SK-N-SH (cell line): ENCODE data around the gene ZCCHC2. TPM values are rescaled to one million over a fixed set of nuclear protein-coding genes. Genes with fewer than 3 reads are reported as not detected.

Experiments used
- CTCF ChIA-PET: fragments of 300-600, 350-600 bp; formaldehyde crosslinking; extraction: SDS; loops from one replicate; lab custom pipeline; 2021; lab: Yijun Ruan, JAX
- POLR2A ChIA-PET: fragments of 350-600 bp; sonication (Branson Sonifier 250); formaldehyde crosslinking; extraction: SDS; loops from one replicate; lab custom pipeline; 2020; ENCODE audit warnings: antibody characterized with exemption, inconsistent platforms; lab: Yijun Ruan, JAX
- DNase-seq: peaks from one replicate; pipeline ENCODE4 v3.0.0; 2012
- H2AFZ ChIP-seq: fragments of 200-600 bp; sonication (generic); 2 replicates; pipeline ENCODE4 v1.8.1; 2016; ENCODE audit warnings: antibody characterized with exemption, mild to moderate bottlenecking, low read depth
- H3F3A ChIP-seq: fragments of 200-600 bp; sonication (generic); replicated peaks from 2 replicates; pipeline ENCODE3; 2016; ENCODE audit warnings: antibody characterized with exemption, mild to moderate bottlenecking; ENCODE audit not compliant: insufficient read depth
- H3K27ac ChIP-seq, 2 experiments: fragments of 200-500 bp in 1 of 2; fragments of 200-600 bp in 1 of 2; sonication (Bioruptor generic) in 1 of 2; sonication (generic), shearing (Covaris generic) in 1 of 2; 2 replicates each; pipeline versions ENCODE4 v1.5.1 to v1.6.1; 2014 to 2016; ENCODE audit warnings: low read depth in 2 of 2, inconsistent platforms in 1 of 2, low read length in 1 of 2, mild to moderate bottlenecking in 1 of 2, mixed read lengths in 1 of 2
- H3K27me3 ChIP-seq: fragments of 200-600 bp; sonication (generic), shearing (Covaris generic); 2 replicates; pipeline ENCODE4 v1.6.1; 2016; ENCODE audit warnings: mixed run types; ENCODE audit not compliant: insufficient read depth
- H3K36me3 ChIP-seq, 2 experiments: fragments of 200-500 bp in 1 of 2; fragments of 200-600 bp in 1 of 2; sonication (Bioruptor generic) in 1 of 2; sonication (generic) in 1 of 2; replicated peaks in 1 of 2; 2 replicates each; pipeline versions ENCODE3 to v1.5.1; 2014 to 2016; ENCODE audit warnings: low read length in 1 of 2, mild to moderate bottlenecking in 1 of 2; ENCODE audit not compliant: insufficient read depth in 2 of 2, control insufficient read depth in 1 of 2
- H3K4me1 ChIP-seq, 2 experiments: fragments of 200-500 bp in 1 of 2; fragments of 200-600 bp in 1 of 2; sonication (Bioruptor generic) in 1 of 2; sonication (generic), shearing (Covaris generic) in 1 of 2; 2 replicates each; pipeline versions ENCODE4 v1.5.1 to v1.6.1; 2014 to 2016; ENCODE audit warnings: low read depth in 1 of 2, low read length in 1 of 2, mixed run types in 1 of 2; ENCODE audit not compliant: insufficient read depth in 2 of 2, control insufficient read depth in 1 of 2
- H3K4me2 ChIP-seq: fragments of 200-600 bp; sonication (generic), shearing (Covaris generic); 2 replicates; pipeline ENCODE4 v1.6.1; 2017; ENCODE audit warnings: mixed run types
- H3K4me3 ChIP-seq, 2 experiments: fragments of 200-500 bp in 1 of 2; fragments of 200-600 bp in 1 of 2; sonication (Bioruptor generic) in 1 of 2; sonication (generic), shearing (Covaris generic) in 1 of 2; 2 replicates each; pipeline versions ENCODE4 v1.5.1 to v1.8.1; 2014 to 2016; ENCODE audit warnings: low read depth in 2 of 2, inconsistent platforms in 1 of 2, low read length in 1 of 2, mild to moderate bottlenecking in 1 of 2, mixed read lengths in 1 of 2, moderate library complexity in 1 of 2
- H3K79me2 ChIP-seq: fragments of 200-600 bp; sonication (generic); 2 replicates; pipeline ENCODE4 v1.8.1; 2017; ENCODE audit warnings: mild to moderate bottlenecking; ENCODE audit not compliant: insufficient read depth
- H3K9ac ChIP-seq: fragments of 200-600 bp; sonication (generic); 2 replicates; pipeline ENCODE4 v1.6.1; 2017; ENCODE audit warnings: mixed run types
- H3K9me2 ChIP-seq: fragments of 200-600 bp; sonication (generic); 2 replicates; pipeline ENCODE4 v1.6.1; 2017; ENCODE audit warnings: mixed run types
- H3K9me3 ChIP-seq: fragments of 200-600 bp; sonication (generic); 2 replicates; pipeline ENCODE4 v1.6.1; 2017; ENCODE audit warnings: mixed run types, mild to moderate bottlenecking, moderate library complexity
- H4K20me1 ChIP-seq: fragments of 200-600 bp; sonication (generic); 2 replicates; pipeline ENCODE4 v1.6.1; 2017; ENCODE audit warnings: mild to moderate bottlenecking, mixed run types; ENCODE audit not compliant: insufficient read depth
- FOSL2 ChIP-seq: IDR thresholded peaks from 2 replicates; pipeline ENCODE4 v1.4.0; 2012; ENCODE audit warnings: low read depth, mild to moderate bottlenecking, moderate library complexity, borderline replicate concordance
- FOXJ3 ChIP-seq: sonication (generic); formaldehyde crosslinking; IDR thresholded peaks from 2 replicates; pipeline ENCODE4 v1.5.1; 2020; ENCODE audit warnings: mild to moderate bottlenecking, missing genetic modification reagents
- GATA2 ChIP-seq: sonication (generic); formaldehyde crosslinking; IDR thresholded peaks from 2 replicates; pipeline ENCODE4 v1.5.0; 2020; ENCODE audit warnings: mild to moderate bottlenecking, missing genetic modification reagents
- MXI1 ChIP-seq: IDR thresholded peaks from 2 replicates; pipeline ENCODE4 v1.6.1; 2012; ENCODE audit warnings: mild to moderate bottlenecking, low read depth, low read length, improper control_type of control experiment
- NRF1 ChIP-seq: IDR thresholded peaks from 2 replicates; pipeline ENCODE4 v1.6.1; 2012; ENCODE audit warnings: low read depth, mild to moderate bottlenecking, low read length
- POLR2AphosphoS5 ChIP-seq: IDR thresholded peaks from 2 replicates; pipeline ENCODE4 v1.6.1; 2012; ENCODE audit warnings: low read depth, low read length
- REST ChIP-seq: IDR thresholded peaks from 2 replicates; pipeline ENCODE4 v1.6.1; 2012; ENCODE audit warnings: mild to moderate bottlenecking, low read depth, low read length, moderate library complexity
- TCF12 ChIP-seq: IDR thresholded peaks from 2 replicates; pipeline ENCODE4 v1.4.0; 2012
- TEAD4 ChIP-seq: IDR thresholded peaks from 2 replicates; pipeline ENCODE4 v1.4.0; 2012; ENCODE audit warnings: mild to moderate bottlenecking, borderline replicate concordance; ENCODE audit not compliant: insufficient read depth
- WGBS: methylation state at CpG from one replicate; pipeline ENCODE4 v1.1.6; 2017; ENCODE audit warnings: low lambda C conversion rate; 5-methylcytosine and 5-hydroxymethylcytosine counted together
- polyA plus RNA-seq, 3 experiments: library from polyadenylated mRNA; depleted of rRNA; stranded (reverse); fragments of >200 nt; gene quantifications; 2 replicates each; pipeline ENCODE4 v1.2.3, GENCODE V29; 2012
- TF ChIP-seq, protein P1 (sequence below): IDR thresholded peaks from 2 replicates; pipeline ENCODE4 v1.4.0; 2012; ENCODE audit warnings: low read depth
- TF ChIP-seq, protein P2 (sequence below): IDR thresholded peaks from 2 replicates; pipeline ENCODE4; 2012
- TF ChIP-seq, protein P3 (sequence below): fragments of 150-350 bp; IDR thresholded peaks from 2 replicates; pipeline ENCODE4 v1.6.1; 2016; ENCODE audit warnings: mild to moderate bottlenecking, low read depth, low read length

The ZCCHC2 gene
- polyA plus RNA-seq, 1 of the 3 experiments (the other 2 are of a cell fraction), result 7.3 TPM

- H4K20me1 ChIP-seq, result no peaks in the 10 kb centered on the region
- H3K9me2 ChIP-seq, result no peaks in the 10 kb centered on the region
- H3K9me3 ChIP-seq, result no peaks in the 10 kb centered on the region
- H3K4me3 ChIP-seq, result no peak overlapping the region
- TF ChIP-seq TCF12, result no peak
- TF ChIP-seq, protein P1, sequence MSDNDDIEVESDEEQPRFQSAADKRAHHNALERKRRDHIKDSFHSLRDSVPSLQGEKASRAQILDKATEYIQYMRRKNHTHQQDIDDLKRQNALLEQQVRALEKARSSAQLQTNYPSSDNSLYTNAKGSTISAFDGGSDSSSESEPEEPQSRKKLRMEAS, result no peak
- no peak for TF ChIP-seq TEAD4
- TF ChIP-seq REST, result no peak
- no peak for TF ChIP-seq GATA2
- TF ChIP-seq FOXJ3 (CRISPR knock-in tag), result no peak
- TF ChIP-seq POLR2AphosphoS5, result no peak
- TF ChIP-seq, protein P2, sequence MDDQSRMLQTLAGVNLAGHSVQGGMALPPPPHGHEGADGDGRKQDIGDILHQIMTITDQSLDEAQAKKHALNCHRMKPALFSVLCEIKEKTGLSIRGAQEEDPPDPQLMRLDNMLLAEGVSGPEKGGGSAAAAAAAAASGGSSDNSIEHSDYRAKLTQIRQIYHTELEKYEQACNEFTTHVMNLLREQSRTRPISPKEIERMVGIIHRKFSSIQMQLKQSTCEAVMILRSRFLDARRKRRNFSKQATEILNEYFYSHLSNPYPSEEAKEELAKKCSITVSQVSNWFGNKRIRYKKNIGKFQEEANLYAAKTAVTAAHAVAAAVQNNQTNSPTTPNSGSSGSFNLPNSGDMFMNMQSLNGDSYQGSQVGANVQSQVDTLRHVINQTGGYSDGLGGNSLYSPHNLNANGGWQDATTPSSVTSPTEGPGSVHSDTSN, result no peak
- TF ChIP-seq NRF1, result no peak
- TF ChIP-seq, protein P3, sequence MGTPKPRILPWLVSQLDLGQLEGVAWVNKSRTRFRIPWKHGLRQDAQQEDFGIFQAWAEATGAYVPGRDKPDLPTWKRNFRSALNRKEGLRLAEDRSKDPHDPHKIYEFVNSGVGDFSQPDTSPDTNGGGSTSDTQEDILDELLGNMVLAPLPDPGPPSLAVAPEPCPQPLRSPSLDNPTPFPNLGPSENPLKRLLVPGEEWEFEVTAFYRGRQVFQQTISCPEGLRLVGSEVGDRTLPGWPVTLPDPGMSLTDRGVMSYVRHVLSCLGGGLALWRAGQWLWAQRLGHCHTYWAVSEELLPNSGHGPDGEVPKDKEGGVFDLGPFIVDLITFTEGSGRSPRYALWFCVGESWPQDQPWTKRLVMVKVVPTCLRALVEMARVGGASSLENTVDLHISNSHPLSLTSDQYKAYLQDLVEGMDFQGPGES, result no peak
- no peak for TF ChIP-seq FOSL2
- no peak for TF ChIP-seq MXI1
- TF ChIP-seq, all 33 proteins: peak for 0
- CTCF ChIA-PET, result interaction anchor here (1.4 to 2.2 kb wide), 2 partner anchors 153 to 403 kb away, joined by 5 to 10 read pairs; no protein-coding TSS in a partner anchor
- Histone ChIP-seq H3K4me1 (peaks cover under 1 to 1% of the 10 kb centered on the region in 2 experiments; a peak in 2 of 4 replicates), H3K9ac (no peak overlapping the region), H3K36me3 (peaks cover 25 to 26% of the 10 kb centered on the region in 2 experiments), H3K27ac (no peak overlapping the region), H3K27me3 (no peaks in the 10 kb centered on the region), H3F3A (no peaks in the 10 kb centered on the region), H3K4me2 (no peak overlapping the region), H3K79me2 (no peaks in the 10 kb centered on the region), H2AFZ (no peak overlapping the region)
- POLR2A ChIA-PET, result no interaction called here
- no peak for DNase-seq
- WGBS, result 81% methylated on average over 12 of the region's 13 CpGs
Measured at GRCh38 chr18:62578980-62579511, 56.2 kb downstream of the ZCCHC2 start.
